Measurements from ENCODE around the gene COMMD3. TPM values are rescaled to one million over a fixed set of nuclear protein-coding genes. Genes with fewer than 3 reads are reported as not detected.

COMMD3 gene
- total RNA-seq, 1 experiment from 2014 or later: 2.4 TPM

GRCh38 chr10:22329150-22329549 lies 13.0 kb downstream of the COMMD3 start:
- H3K79me2 ChIP-seq (ENCODE audit: insufficient read depth, low read length): no peaks in the 10 kb centered on the region
- H2BK15ac ChIP-seq (ENCODE audit: low read depth, low read length): no peak overlapping the region
- no peak overlapping the region for H3K9ac ChIP-seq (ENCODE audit: extremely low read depth, insufficient read length, low read length)
- H4K8ac ChIP-seq (replicated peaks; ENCODE audit: insufficient read length, low read depth, low read length): no peak overlapping the region
- no peak overlapping the region for H3K4me2 ChIP-seq (ENCODE audit: insufficient read depth, insufficient read length, low read length)
- Mint-ChIP-seq H3K4me1 (peaks cover 20 to 26% of the 10 kb centered on the region in 2 experiments), H3K36me3 (ENCODE audit: insufficient read depth in 1 of 3, low read depth in 3 of 3) (peaks cover 0 to 5% (median 0%) of the 10 kb centered on the region in 3 experiments; a peak in 1 of 7 replicates), H3K4me3 (no peak overlapping the region), H3K9me3 (peaks cover 0 to 3% of the 10 kb centered on the region in 2 experiments; a peak in 2 of 5 replicates), H3K27me3 (ENCODE audit: low read depth) (peaks cover 88% of the 10 kb centered on the region), H3K27ac (no peak overlapping the region)
- no peak overlapping the region for H2BK120ac ChIP-seq (ENCODE audit: low read depth, low read length, poor library complexity, severe bottlenecking)
- no peak overlapping the region for H2AFZ ChIP-seq (ENCODE audit: low read length)
- H3K4ac ChIP-seq (ENCODE audit: low read depth, low read length): no peak overlapping the region
- H2BK20ac ChIP-seq (ENCODE audit: low read depth, low read length, poor library complexity, severe bottlenecking): no peak overlapping the region
- peaks cover 41% of the 10 kb centered on the region for H3K27me3 ChIP-seq (ENCODE audit: insufficient read depth, low read length)
- no peaks in the 10 kb centered on the region for H4K20me1 ChIP-seq (ENCODE audit: control insufficient read depth, insufficient read depth, insufficient read length)
- DNase-seq: no peak
- no peak overlapping the region for H4K5ac ChIP-seq (ENCODE audit: insufficient read length, low read depth, low read length)
- H3K9me3 ChIP-seq (ENCODE audit: control insufficient read depth, low read depth, low read length): no peaks in the 10 kb centered on the region
- TF ChIP-seq CTCF (conservative IDR thresholded peaks at IDR 0.05): no peak
- H3K23me2 ChIP-seq (ENCODE audit: insufficient read length, low read depth, low read length, poor library complexity, severe bottlenecking): no peaks in the 10 kb centered on the region
- no peak overlapping the region for H2BK5ac ChIP-seq (ENCODE audit: insufficient read length, low read length)
- H3K56ac ChIP-seq (ENCODE audit: insufficient read length, low read depth, low read length): no peak overlapping the region
- H4K91ac ChIP-seq (ENCODE audit: insufficient read length, low read depth, low read length): no peak overlapping the region
- no peak overlapping the region for H3K18ac ChIP-seq (ENCODE audit: insufficient read length, low read depth, low read length)
- H3K27ac ChIP-seq (ENCODE audit: insufficient read length, low read depth, low read length): no peak overlapping the region
- WGBS (ENCODE audit: extremely low coverage, insufficient read length, low lambda C conversion rate): no CpG with 5 or more reads among the region's 3 CpGs
- no peak overlapping the region for H3T11ph ChIP-seq (ENCODE audit: low read length)
- H3K79me1 ChIP-seq (ENCODE audit: insufficient read depth, low read depth, low read length, poor library complexity, severe bottlenecking): no peaks in the 10 kb centered on the region
- no peak overlapping the region for H3K23ac ChIP-seq (ENCODE audit: insufficient read length, low read depth, low read length)
- H3K14ac ChIP-seq (ENCODE audit: insufficient read depth, low read length): no peak overlapping the region
- H3K4me1 ChIP-seq (ENCODE audit: insufficient read depth, low read length): peaks cover 3% of the 10 kb centered on the region; the same call in 1 of the 2 replicates
- H2AK5ac ChIP-seq (ENCODE audit: insufficient read length, low read length): no peak overlapping the region
- H2BK12ac ChIP-seq (ENCODE audit: insufficient read length, low read depth, low read length): no peak overlapping the region

Data from H9 (cell line).